ENCODE results near the gene CEP104. TPM values are rescaled to one million over a fixed set of nuclear protein-coding genes. Genes with fewer than 3 reads are reported as not detected.

The CEP104 gene
- total and polyA plus RNA-seq, 2 experiments from 2014 or later = 12.7 to 22.6 TPM

DNA sequence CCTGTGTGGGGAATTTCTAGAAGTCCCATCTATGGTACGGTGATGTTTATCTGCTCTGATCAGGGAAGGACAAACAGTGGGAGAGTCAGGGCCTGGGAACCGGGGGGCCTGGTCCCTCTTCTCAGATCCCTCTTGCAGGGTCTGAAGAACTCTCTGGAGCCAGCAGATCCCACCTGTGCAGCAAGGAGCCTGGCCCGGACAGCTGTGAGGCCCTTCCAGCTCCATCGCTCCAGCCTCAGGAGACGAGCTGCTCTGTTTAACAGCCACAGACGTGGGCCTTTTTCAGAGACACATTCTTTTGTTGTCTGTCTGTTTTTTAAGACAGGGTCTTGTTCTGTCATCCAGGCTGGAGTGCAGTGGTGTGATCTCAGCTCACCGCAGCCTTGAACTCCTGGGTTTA is 28.6 kb upstream of the CEP104 start:
- Histone ChIP-seq H3K27me3 (no peaks in the 10 kb centered on the region), H4K20me1 (ENCODE audit: insufficient read depth, poor library complexity, severe bottlenecking) (no peaks in the 10 kb centered on the region), H3K79me2 (no peaks in the 10 kb centered on the region), H3K27ac (no peak overlapping the region), H2AFZ (no peak overlapping the region), H3K4me2 (no peak overlapping the region), H3K9me3 (ENCODE audit: low read depth) (no peaks in the 10 kb centered on the region), H3K9me2 (replicated peaks; ENCODE audit: insufficient read depth) (no peaks in the 10 kb centered on the region), H3K4me3 (no peak overlapping the region), H3K4me1 (ENCODE audit: insufficient read depth) (no peaks in the 10 kb centered on the region), H3K36me3 (replicated peaks; ENCODE audit: insufficient read depth, low read depth) (no peaks in the 10 kb centered on the region)
- WGBS (ENCODE audit: low lambda C conversion rate, missing lambda C conversion rate) = 82% methylated on average over 7 of the region's 7 CpGs
- no peak for DNase-seq (ENCODE audit: low spot score)
- TF ChIP-seq EZH2phosphoT487 (IDR thresholded peaks at IDR 0.05; ENCODE audit: low read depth, severe bottlenecking, unreplicated experiment) (no peak), EZH2 (IDR thresholded peaks at IDR 0.05; ENCODE audit: borderline replicate concordance) (no peak)
- TF ChIP-seq, protein P1, sequence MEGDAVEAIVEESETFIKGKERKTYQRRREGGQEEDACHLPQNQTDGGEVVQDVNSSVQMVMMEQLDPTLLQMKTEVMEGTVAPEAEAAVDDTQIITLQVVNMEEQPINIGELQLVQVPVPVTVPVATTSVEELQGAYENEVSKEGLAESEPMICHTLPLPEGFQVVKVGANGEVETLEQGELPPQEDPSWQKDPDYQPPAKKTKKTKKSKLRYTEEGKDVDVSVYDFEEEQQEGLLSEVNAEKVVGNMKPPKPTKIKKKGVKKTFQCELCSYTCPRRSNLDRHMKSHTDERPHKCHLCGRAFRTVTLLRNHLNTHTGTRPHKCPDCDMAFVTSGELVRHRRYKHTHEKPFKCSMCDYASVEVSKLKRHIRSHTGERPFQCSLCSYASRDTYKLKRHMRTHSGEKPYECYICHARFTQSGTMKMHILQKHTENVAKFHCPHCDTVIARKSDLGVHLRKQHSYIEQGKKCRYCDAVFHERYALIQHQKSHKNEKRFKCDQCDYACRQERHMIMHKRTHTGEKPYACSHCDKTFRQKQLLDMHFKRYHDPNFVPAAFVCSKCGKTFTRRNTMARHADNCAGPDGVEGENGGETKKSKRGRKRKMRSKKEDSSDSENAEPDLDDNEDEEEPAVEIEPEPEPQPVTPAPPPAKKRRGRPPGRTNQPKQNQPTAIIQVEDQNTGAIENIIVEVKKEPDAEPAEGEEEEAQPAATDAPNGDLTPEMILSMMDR (IDR thresholded peaks at IDR 0.05; ENCODE audit: poor library complexity) = no peak

DNA sequence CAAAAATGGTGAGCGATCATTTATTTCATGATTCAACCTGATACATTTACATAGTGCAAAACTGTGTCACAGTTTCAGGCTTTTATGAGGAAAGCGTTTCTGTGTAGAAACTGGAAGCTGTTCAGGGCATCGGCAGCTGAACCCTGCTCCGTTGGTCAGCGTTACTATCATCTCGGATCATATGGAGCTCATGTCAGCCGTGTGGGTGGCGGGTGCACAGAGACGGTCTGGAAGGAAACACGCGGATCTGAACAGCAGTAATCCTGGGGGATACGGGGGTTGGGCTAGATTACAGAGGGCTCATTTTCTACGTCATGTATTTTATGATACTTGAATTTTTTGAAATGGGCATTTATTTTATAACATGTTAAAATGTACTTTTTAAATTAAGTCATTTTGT is 28.0 kb upstream of the CEP104 start:
- 95% methylated on average over 13 of the region's 13 CpGs for WGBS (ENCODE audit: low lambda C conversion rate, missing lambda C conversion rate)
- Histone ChIP-seq H3K4me2 (no peak overlapping the region), H4K20me1 (ENCODE audit: insufficient read depth, poor library complexity, severe bottlenecking) (no peaks in the 10 kb centered on the region), H3K4me1 (ENCODE audit: insufficient read depth) (no peaks in the 10 kb centered on the region), H3K27ac (no peak overlapping the region), H3K36me3 (replicated peaks; ENCODE audit: insufficient read depth, low read depth) (no peaks in the 10 kb centered on the region), H3K9me2 (replicated peaks; ENCODE audit: insufficient read depth) (no peaks in the 10 kb centered on the region), H3K79me2 (no peaks in the 10 kb centered on the region), H3K27me3 (no peaks in the 10 kb centered on the region), H3K4me3 (no peak overlapping the region), H3K9me3 (ENCODE audit: low read depth) (no peaks in the 10 kb centered on the region), H2AFZ (no peak overlapping the region)
- TF ChIP-seq EZH2 (IDR thresholded peaks at IDR 0.05; ENCODE audit: borderline replicate concordance) = no peak
- no peak for TF ChIP-seq EZH2phosphoT487 (IDR thresholded peaks at IDR 0.05; ENCODE audit: low read depth, severe bottlenecking, unreplicated experiment)
- TF ChIP-seq, protein P1 (IDR thresholded peaks at IDR 0.05; ENCODE audit: poor library complexity) = no peak
- no peak for DNase-seq (ENCODE audit: low spot score)

DNA sequence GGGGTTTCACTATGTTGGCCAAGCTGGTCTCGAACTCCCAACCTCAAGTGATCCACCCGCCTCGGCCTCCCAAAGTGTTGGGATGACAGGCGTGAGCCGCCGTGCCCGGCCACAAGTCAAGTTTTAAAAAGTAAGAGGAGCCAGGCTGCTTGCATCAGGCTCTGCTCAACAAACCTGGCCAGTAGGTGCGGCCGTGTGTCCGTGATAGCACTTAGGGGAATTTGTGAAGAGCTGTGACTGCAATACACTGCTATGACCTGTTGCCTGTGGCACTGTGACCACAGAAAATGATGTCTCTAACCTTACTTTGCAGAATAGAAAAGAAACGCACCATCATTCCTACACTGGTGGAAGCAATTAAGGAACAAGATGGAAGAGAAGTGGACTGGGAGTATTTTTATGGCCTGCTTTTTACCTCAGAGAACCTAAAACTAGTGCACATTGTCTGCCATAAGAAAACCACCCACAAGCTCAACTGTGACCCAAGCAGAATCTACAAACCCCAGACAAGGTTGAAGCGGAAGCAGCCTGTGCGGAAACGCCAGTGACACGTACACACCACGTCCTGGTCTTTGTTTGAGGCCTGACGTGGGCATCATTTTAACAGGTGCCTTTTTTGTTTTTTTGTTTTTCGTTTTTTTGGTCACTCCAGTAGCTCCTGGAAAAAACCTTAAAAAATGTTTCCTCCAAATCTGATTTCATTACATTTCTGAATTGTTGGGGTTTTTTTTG is 26.3 kb upstream of the CEP104 start:
- H3K27me3 ChIP-seq = no peaks in the 10 kb centered on the region
- H3K4me1 ChIP-seq (ENCODE audit: insufficient read depth) = no peaks in the 10 kb centered on the region
- no peak overlapping the region for H3K27ac ChIP-seq
- no peaks in the 10 kb centered on the region for H4K20me1 ChIP-seq (ENCODE audit: insufficient read depth, poor library complexity, severe bottlenecking)
- no peaks in the 10 kb centered on the region for H3K79me2 ChIP-seq
- no peak for DNase-seq (ENCODE audit: low spot score)
- no peaks in the 10 kb centered on the region for H3K9me2 ChIP-seq (replicated peaks; ENCODE audit: insufficient read depth)
- no peak overlapping the region for H3K4me3 ChIP-seq
- peaks cover 4% of the 10 kb centered on the region for H3K9me3 ChIP-seq (ENCODE audit: low read depth)
- H3K36me3 ChIP-seq (replicated peaks; ENCODE audit: insufficient read depth, low read depth) = no peaks in the 10 kb centered on the region
- WGBS (ENCODE audit: low lambda C conversion rate, missing lambda C conversion rate) = 95% methylated on average over 18 of the region's 18 CpGs
- TF ChIP-seq, protein P1 (IDR thresholded peaks at IDR 0.05; ENCODE audit: poor library complexity) = no peak
- TF ChIP-seq EZH2phosphoT487 (IDR thresholded peaks at IDR 0.05; ENCODE audit: low read depth, severe bottlenecking, unreplicated experiment) (no peak), EZH2 (IDR thresholded peaks at IDR 0.05; ENCODE audit: borderline replicate concordance) (no peak)
- no peak overlapping the region for H3K4me2 ChIP-seq
- H2AFZ ChIP-seq = no peak overlapping the region
